GM11168 (cell line): ENCODE data around the gene TMEM220.
"Not testable (repeated sequence)": the region's sequence is repeated elsewhere in the genome, so short reads cannot be mapped to it uniquely, and the experiment has no call there.

Source experiments
- in situ Hi-C: fragments of 300-500 bp; cut with MboI; formaldehyde crosslinking; loops from one replicate; pipeline ENCODE4 v1.12.0; 2022; ENCODE audit warnings: low sequenced_read_pairs; ENCODE audit not compliant: unreplicated experiment

Gene TMEM220

DNA sequence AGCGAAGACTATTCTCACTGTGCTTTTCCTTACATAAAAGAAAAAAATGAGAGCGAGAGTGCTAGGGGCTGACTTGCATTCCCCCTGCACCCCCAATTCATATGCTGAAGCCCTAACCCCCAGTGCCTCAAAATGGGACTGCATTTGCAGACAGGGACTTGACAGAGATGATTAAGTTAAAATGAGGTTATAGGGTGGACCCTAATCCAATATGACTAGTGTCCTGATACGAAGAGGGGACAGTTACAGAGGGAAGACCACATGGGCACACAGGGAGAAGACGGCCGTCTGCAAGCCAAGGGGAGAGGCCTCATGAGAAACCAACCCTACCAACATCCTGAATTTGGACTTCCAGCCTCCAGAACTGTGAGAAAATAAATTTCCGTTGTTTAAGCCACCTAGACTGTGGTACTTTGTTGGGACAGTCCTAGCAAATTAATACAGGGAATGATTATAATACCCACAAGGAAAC lies 1.6 kb upstream of the TMEM220 start:
- in situ Hi-C loops = no loop called here

DNA sequence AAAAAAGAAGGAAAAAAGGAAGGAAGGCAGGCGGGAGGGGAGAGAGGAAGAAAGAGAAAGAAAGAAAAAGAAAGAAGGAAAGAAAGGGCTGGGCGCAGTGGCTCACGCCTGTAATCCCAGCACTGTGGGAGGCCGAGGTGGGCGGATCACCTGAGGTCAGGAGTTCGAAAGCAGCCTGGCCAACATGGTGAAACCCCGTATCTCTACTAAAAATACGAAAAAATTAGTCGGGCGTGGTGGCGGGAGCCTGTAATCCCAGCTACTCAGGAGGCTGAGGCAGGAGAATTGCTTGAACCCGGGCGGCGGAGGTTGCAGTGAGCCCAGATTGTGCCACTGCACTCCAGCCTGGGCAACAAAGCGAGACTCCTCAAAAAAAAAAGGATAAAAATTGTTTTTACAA lies 424 bp upstream of the TMEM220 start:
- in situ Hi-C loops = not testable (repeated sequence)

- in situ Hi-C loops = no loop called here
Measured at GRCh38 chr17:10728331-10728892, 1.4 kb downstream of the TMEM220 start.

GRCh38 chr17:10727192-10727591 lies 2.6 kb downstream of the TMEM220 start:
- in situ Hi-C loops = no loop called here

GRCh38 chr17:10726196-10726595 lies 3.6 kb downstream of the TMEM220 start:
- in situ Hi-C loops = no loop called here

- in situ Hi-C loops = no loop called here
Measured at GRCh38 chr17:10725262-10725661, 4.6 kb downstream of the TMEM220 start.

- in situ Hi-C loops = no loop called here
Measured at GRCh38 chr17:10724546-10725195, 5.2 kb downstream of the TMEM220 start.

- in situ Hi-C loops = no loop called here
Measured at GRCh38 chr17:10718547-10718946, 11.3 kb downstream of the TMEM220 start.

- in situ Hi-C loops = no loop called here
Measured at GRCh38 chr17:10716218-10716617, 13.6 kb downstream of the TMEM220 start.

- in situ Hi-C loops = no loop called here
Measured at GRCh38 chr17:10713318-10713717, 16.5 kb downstream of the TMEM220 start.

- in situ Hi-C loops = no loop called here
Measured at GRCh38 chr17:10705727-10706126, 24.1 kb downstream of the TMEM220 start.

GRCh38 chr17:10702574-10702973 lies 27.2 kb downstream of the TMEM220 start:
- in situ Hi-C loops = no loop called here

- in situ Hi-C loops = no loop called here
Measured at GRCh38 chr17:10699856-10700255, 30.0 kb downstream of the TMEM220 start.

- in situ Hi-C loops = no loop called here
Measured at GRCh38 chr17:10698096-10698818, 31.6 kb downstream of the TMEM220 start.

DNA sequence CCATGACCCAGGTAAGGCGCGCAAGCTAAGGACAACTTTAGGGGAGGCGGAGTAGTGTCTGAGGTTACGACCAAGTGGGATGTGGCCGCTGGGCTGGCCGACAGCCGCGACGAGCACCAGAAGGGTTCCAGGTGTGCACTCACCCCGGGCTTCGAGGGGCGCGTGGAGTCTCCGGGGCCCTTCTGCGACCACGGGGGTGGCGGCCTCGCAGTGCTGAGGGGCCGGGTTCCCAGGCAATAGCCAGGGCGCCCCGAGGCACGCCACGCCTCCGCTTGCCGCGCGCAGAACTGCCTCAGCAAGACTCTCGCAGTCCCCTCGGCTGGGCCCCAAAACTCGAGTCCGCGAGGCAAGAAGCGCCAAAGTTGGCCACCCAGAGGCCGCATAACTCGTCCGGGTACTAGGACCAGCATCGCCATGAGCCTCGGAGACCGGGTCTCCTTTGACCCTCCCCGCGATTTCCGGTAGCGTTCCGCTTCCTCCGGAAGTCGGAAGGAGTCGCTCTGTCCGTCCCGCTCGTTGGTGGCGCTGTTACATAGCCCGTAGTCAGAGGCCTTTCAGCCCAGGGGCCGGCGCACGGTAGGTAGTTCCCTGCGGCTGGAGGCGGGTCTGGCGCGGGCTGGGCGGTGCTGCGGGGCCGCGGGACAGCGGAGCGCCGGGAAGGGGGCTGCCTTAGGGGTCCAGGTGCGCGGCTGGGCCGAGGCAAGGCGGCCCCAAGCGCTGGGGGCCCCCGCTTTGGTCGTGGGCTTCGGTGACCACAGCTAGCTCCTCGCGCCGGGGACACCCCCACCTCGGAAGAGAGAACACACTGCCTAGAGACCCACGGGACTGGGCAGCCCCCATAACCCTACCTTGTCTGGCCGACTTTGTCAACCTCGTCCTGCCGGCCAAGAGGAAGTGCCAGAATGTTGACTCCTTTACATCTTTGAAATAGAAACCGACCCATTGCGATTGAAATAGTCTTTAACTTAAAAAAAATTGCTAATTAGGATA lies 32.4 kb downstream of the TMEM220 start, which contains the start of the genes ADPRM and SCO1:
TSS of gene ADPRM (plus strand) at position 503 of the 990 bp plus-strand sequence. CDS start 7,333 bp downstream, outside the sequence.
TSS of gene SCO1 (minus strand) at position 442 of the 990 bp plus-strand sequence. CDS start at position 416, 26 bp downstream.
- in situ Hi-C loops = no loop called here

GRCh38 chr17:10695875-10696407 lies 33.9 kb downstream of the TMEM220 start:
- in situ Hi-C loops = not testable (repeated sequence)

GRCh38 chr17:10687499-10687898 lies 42.3 kb downstream of the TMEM220 start:
- in situ Hi-C loops = no loop called here

GRCh38 chr17:10683853-10684252 lies 46.0 kb downstream of the TMEM220 start:
- in situ Hi-C loops = no loop called here

GRCh38 chr17:10681866-10682446 lies 47.9 kb downstream of the TMEM220 start:
- in situ Hi-C loops = no loop called here
